H9 (cell line): ENCODE measurements around the gene SF3B5. TPM values are rescaled to one million over a fixed set of nuclear protein-coding genes. Genes with fewer than 3 reads are reported as not detected.

Experiments used
- DNase-seq: peaks from one replicate; pipeline ENCODE4 v3.0.0-alpha.2; 2017
- H2AFZ ChIP-seq: one replicate; pipeline ENCODE4 v1.6.1; 2013; ENCODE audit warnings: mild to moderate bottlenecking, low read length, control low read depth, moderate library complexity
- H2AK5ac ChIP-seq: 2 replicates; pipeline ENCODE4 v1.6.1; 2013; ENCODE audit warnings: low read length, control low read depth, mixed read lengths; ENCODE audit not compliant: insufficient read length
- H2BK120ac ChIP-seq: one replicate; pipeline ENCODE4 v1.6.1; 2013; ENCODE audit warnings: low read depth, mild to moderate bottlenecking, low read length, control low read depth, inconsistent platforms; ENCODE audit not compliant: poor library complexity, severe bottlenecking
- H2BK12ac ChIP-seq: 2 replicates; pipeline ENCODE4 v1.6.1; 2013; ENCODE audit warnings: low read length, control low read depth, mixed read lengths, low read depth; ENCODE audit not compliant: insufficient read length
- H2BK15ac ChIP-seq: 2 replicates; pipeline ENCODE4 v1.6.1; 2013; ENCODE audit warnings: low read depth, low read length, control low read depth
- H2BK20ac ChIP-seq: one replicate; pipeline ENCODE4 v1.6.1; 2013; ENCODE audit warnings: low read depth, mild to moderate bottlenecking, low read length, control low read depth, inconsistent platforms; ENCODE audit not compliant: poor library complexity, severe bottlenecking
- H2BK5ac ChIP-seq: 2 replicates; pipeline ENCODE4 v1.6.1; 2013; ENCODE audit warnings: low read length, control low read depth, mixed read lengths; ENCODE audit not compliant: insufficient read length
- H3K14ac ChIP-seq: 2 replicates; pipeline ENCODE4 v1.6.1; 2013; ENCODE audit warnings: low read length, control low read depth; ENCODE audit not compliant: insufficient read depth
- H3K18ac ChIP-seq: 2 replicates; pipeline ENCODE4 v1.6.1; 2013; ENCODE audit warnings: low read depth, mild to moderate bottlenecking, mixed read lengths, low read length, control low read depth; ENCODE audit not compliant: insufficient read length
- H3K23ac ChIP-seq: 2 replicates; pipeline ENCODE4 v1.6.1; 2013; ENCODE audit warnings: low read length, control low read depth, mixed read lengths, low read depth; ENCODE audit not compliant: insufficient read length
- H3K23me2 ChIP-seq: 2 replicates; pipeline ENCODE4 v1.6.1; 2013; ENCODE audit warnings: low read depth, mild to moderate bottlenecking, mixed read lengths, low read length, control low read depth; ENCODE audit not compliant: insufficient read length, poor library complexity, severe bottlenecking
- H3K27ac ChIP-seq: 2 replicates; pipeline ENCODE4 v1.5.1; 2013; ENCODE audit warnings: low read length, control low read depth, mixed read lengths, low read depth; ENCODE audit not compliant: insufficient read length
- H3K27me3 ChIP-seq: 2 replicates; pipeline ENCODE4 v1.6.1; 2013; ENCODE audit warnings: low read length, control low read depth, inconsistent platforms; ENCODE audit not compliant: insufficient read depth
- H3K4ac ChIP-seq: 2 replicates; pipeline ENCODE4 v1.6.1; 2013; ENCODE audit warnings: low read depth, mild to moderate bottlenecking, control low read depth, inconsistent platforms, low read length, moderate library complexity
- H3K4me1 ChIP-seq: 2 replicates; pipeline ENCODE4 v1.6.1; 2013; ENCODE audit warnings: low read length, control low read depth, inconsistent platforms; ENCODE audit not compliant: insufficient read depth
- H3K4me2 ChIP-seq: 2 replicates; pipeline ENCODE4 v1.6.1; 2013; ENCODE audit warnings: low read length, control low read depth, mixed read lengths; ENCODE audit not compliant: insufficient read length, insufficient read depth
- H3K56ac ChIP-seq: 2 replicates; pipeline ENCODE4 v1.6.1; 2013; ENCODE audit warnings: low read depth, mild to moderate bottlenecking, mixed read lengths, low read length, control low read depth; ENCODE audit not compliant: insufficient read length
- H3K79me1 ChIP-seq: 2 replicates; pipeline ENCODE4 v1.6.1; 2013; ENCODE audit warnings: low read depth, mild to moderate bottlenecking, moderate library complexity, low read length, control low read depth, inconsistent platforms; ENCODE audit not compliant: insufficient read depth, poor library complexity, severe bottlenecking
- H3K79me2 ChIP-seq: 2 replicates; pipeline ENCODE4 v1.6.1; 2013; ENCODE audit warnings: low read length, control low read depth, inconsistent platforms; ENCODE audit not compliant: insufficient read depth
- H3K9ac ChIP-seq: 2 replicates; pipeline ENCODE4 v1.6.1; 2013; ENCODE audit warnings: low read length, control low read depth, mixed read lengths; ENCODE audit not compliant: insufficient read length; ENCODE audit errors: extremely low read depth
- H3K9me3 ChIP-seq: one replicate; pipeline ENCODE4 v1.6.1; 2013; ENCODE audit warnings: low read depth, low read length, inconsistent platforms; ENCODE audit not compliant: control insufficient read depth
- H3T11ph ChIP-seq: one replicate; pipeline ENCODE4 v1.6.1; 2013; ENCODE audit warnings: mild to moderate bottlenecking, low read length, control low read depth, inconsistent platforms
- H4K20me1 ChIP-seq: one replicate; pipeline ENCODE4 v1.6.1; 2013; ENCODE audit not compliant: control insufficient read depth, insufficient read length, insufficient read depth
- H4K5ac ChIP-seq: 2 replicates; pipeline ENCODE4 v1.6.1; 2013; ENCODE audit warnings: low read depth, mild to moderate bottlenecking, mixed read lengths, low read length, control low read depth; ENCODE audit not compliant: insufficient read length
- H4K8ac ChIP-seq: replicated peaks from 2 replicates; pipeline ENCODE4 v1.6.1; 2013; ENCODE audit warnings: low read length, control low read depth, mixed read lengths, low read depth; ENCODE audit not compliant: insufficient read length
- H4K91ac ChIP-seq: 2 replicates; pipeline ENCODE4 v1.6.1; 2013; ENCODE audit warnings: low read depth, mild to moderate bottlenecking, moderate library complexity, mixed read lengths, low read length, control low read depth; ENCODE audit not compliant: insufficient read length
- H3K27ac Mint-ChIP-seq, 3 experiments: 2 replicates in 2 of 3; 3 replicates in 1 of 3; pipeline ENCODE4 v1.8.0; 2020 to 2021; ENCODE audit warnings: mixed read lengths in 3 of 3, mild to moderate bottlenecking in 1 of 3, moderate library complexity in 1 of 3
- H3K27me3 Mint-ChIP-seq: 2 replicates; pipeline ENCODE4 v1.8.0; 2021; ENCODE audit warnings: low read depth, mild to moderate bottlenecking, moderate library complexity, mixed read lengths
- H3K36me3 Mint-ChIP-seq, 3 experiments: 2 replicates in 2 of 3; 3 replicates in 1 of 3; pipeline ENCODE4 v1.8.0; 2020 to 2021; ENCODE audit warnings: low read depth in 3 of 3, mixed read lengths in 3 of 3; ENCODE audit not compliant: insufficient read depth in 1 of 3
- H3K4me1 Mint-ChIP-seq, 2 experiments: 2 replicates each; pipeline ENCODE4 v1.8.0; 2020; ENCODE audit warnings: mixed read lengths in 2 of 2
- H3K4me3 Mint-ChIP-seq, 2 experiments: 2 replicates in 1 of 2; 3 replicates in 1 of 2; pipeline ENCODE4 v1.8.0; 2020 to 2021; ENCODE audit warnings: mild to moderate bottlenecking in 2 of 2, mixed read lengths in 2 of 2, moderate library complexity in 1 of 2
- H3K9me3 Mint-ChIP-seq, 2 experiments: 2 replicates in 1 of 2; 3 replicates in 1 of 2; pipeline ENCODE4 v1.8.0; 2020; ENCODE audit warnings: mild to moderate bottlenecking in 2 of 2, mixed read lengths in 2 of 2, moderate library complexity in 1 of 2
- CTCF ChIP-seq: fragments of 200-600 bp; sonication (generic); conservative IDR thresholded peaks from 3 replicates; pipeline ENCODE4 v1.8.0; 2021; ENCODE audit warnings: antibody characterized with exemption, mild to moderate bottlenecking
- WGBS: extraction: QIAGEN DNeasy Blood & Tissue Kit; methylation state at CpG from one replicate; pipeline ENCODE4 v1.1.7; 2013; ENCODE audit warnings: missing lambda C conversion rate, low lambda C conversion rate, mixed read lengths; ENCODE audit not compliant: insufficient read length; ENCODE audit errors: extremely low coverage; 5-methylcytosine and 5-hydroxymethylcytosine counted together
- total RNA-seq: library from RNA; stranded (reverse); gene quantifications from 2 replicates; pipeline ENCODE4 v1.2.1, GENCODE V29; 2021

The SF3B5 gene
- total RNA-seq, 1 experiment from 2014 or later: 145 TPM

- no peaks in the 10 kb centered on the region for H3K79me2 ChIP-seq
- no peaks in the 10 kb centered on the region for H3K9me3 ChIP-seq
- no peak overlapping the region for H3K4ac ChIP-seq
- H4K5ac ChIP-seq: no peak overlapping the region
- WGBS: no CpG with 5 or more reads among the region's 1 CpG
- no peak overlapping the region for H2BK5ac ChIP-seq
- no peak overlapping the region for H3K18ac ChIP-seq
- no peak overlapping the region for H2AK5ac ChIP-seq
- H2BK12ac ChIP-seq: no peak overlapping the region
- H2BK120ac ChIP-seq: no peak overlapping the region
- no peaks in the 10 kb centered on the region for H3K79me1 ChIP-seq
- no peak overlapping the region for H3K14ac ChIP-seq
- no peak overlapping the region for H3K4me3 Mint-ChIP-seq
- no peak overlapping the region for H4K8ac ChIP-seq
- H3K27ac Mint-ChIP-seq: no peak overlapping the region
- no peaks in the 10 kb centered on the region for H3K4me1 Mint-ChIP-seq
- H3K36me3 Mint-ChIP-seq: no peaks in the 10 kb centered on the region
- no peak overlapping the region for H2BK15ac ChIP-seq
- no peak overlapping the region for H2BK20ac ChIP-seq
- no peaks in the 10 kb centered on the region for H3K4me1 ChIP-seq
- H3K27me3 Mint-ChIP-seq: peaks cover 31% of the 10 kb centered on the region
- no peaks in the 10 kb centered on the region for H4K20me1 ChIP-seq
- no peak overlapping the region for H2AFZ ChIP-seq
- H4K91ac ChIP-seq: no peak overlapping the region
- no peak overlapping the region for H3K27ac ChIP-seq
- no peaks in the 10 kb centered on the region for H3K27me3 ChIP-seq
- H3K4me2 ChIP-seq: no peak overlapping the region
- DNase-seq: no peak
- no peak overlapping the region for H3K23ac ChIP-seq
- no peak for TF ChIP-seq CTCF
- H3K56ac ChIP-seq: no peak overlapping the region
- no peak overlapping the region for H3T11ph ChIP-seq
- no peaks in the 10 kb centered on the region for H3K23me2 ChIP-seq
- no peak overlapping the region for H3K9ac ChIP-seq
- no peaks in the 10 kb centered on the region for H3K9me3 Mint-ChIP-seq
These were observed 47.7 kb upstream of the SF3B5 start for GRCh38 chr6:144143106-144143505.
